Cardiac muscle cell (in vitro differentiated cells and primary cell): ENCODE results near the gene MCM3. TPM values are rescaled to one million over a fixed set of nuclear protein-coding genes. Genes with fewer than 3 reads are reported as not detected.

Source experiments
- DNase-seq, 2 donors: peaks; one replicate each; pipeline versions ENCODE4 v3.0.0 to v3.0.0-alpha.2; 2010 to 2017; ENCODE audit warnings: low read depth in 1 of 2, low spot score in 1 of 2
- H3K27ac ChIP-seq: fragments of 200-600 bp; sonication (generic); 2 replicates; pipeline ENCODE4 v1.5.1; 2016
- H3K27me3 ChIP-seq: fragments of 200-600 bp; sonication (generic); 2 replicates; pipeline ENCODE4 v1.6.0; 2016; ENCODE audit warnings: control low read depth
- H3K36me3 ChIP-seq: fragments of 200-600 bp; sonication (generic); 2 replicates; pipeline ENCODE4 v1.5.1; 2016; ENCODE audit warnings: control low read depth
- H3K4me1 ChIP-seq: fragments of 200-600 bp; sonication (generic); 2 replicates; pipeline ENCODE4 v1.8.1; 2017; ENCODE audit warnings: low read depth, mild to moderate bottlenecking, mixed run types
- H3K4me3 ChIP-seq: fragments of 200-600 bp; sonication (generic); 2 replicates; pipeline ENCODE4 v1.5.1; 2016; ENCODE audit warnings: mild to moderate bottlenecking
- H3K9me3 ChIP-seq: fragments of 200-600 bp; sonication (generic); 2 replicates; pipeline ENCODE4 v1.5.1; 2017; ENCODE audit warnings: low read depth, mild to moderate bottlenecking, control low read depth
- CTCF ChIP-seq: IDR thresholded peaks from 2 replicates; pipeline ENCODE4 v1.5.1; 2012; ENCODE audit warnings: low read depth, mild to moderate bottlenecking, low read length
- polyA plus RNA-seq: library from polyadenylated mRNA; unstranded; fragments of >200 nt; fragmentation: Nextera tagmentation; extraction: Ambion mirVana; gene quantifications from 2 replicates; pipeline ENCODE4 v1.2.1, GENCODE V29; 2016
- total RNA-seq: library from RNA; depleted of rRNA; stranded (reverse); fragments of >200 nt; gene quantifications from 2 replicates; pipeline ENCODE4 v1.2.3, GENCODE V29; 2016

Gene MCM3
- total and polyA plus RNA-seq, 2 experiments from 2014 or later: 134 to 149 TPM

GRCh38 chr6:52221302-52221701 is 63.2 kb downstream of the MCM3 start:
- peaks cover 29% of the 10 kb centered on the region for H3K27me3 ChIP-seq
- no peak overlapping the region for H3K4me3 ChIP-seq
- TF ChIP-seq CTCF: no peak
- DNase-seq: no peak
- H3K4me1 ChIP-seq: no peaks in the 10 kb centered on the region
- H3K27ac ChIP-seq: no peak overlapping the region
- H3K36me3 ChIP-seq: no peaks in the 10 kb centered on the region
- no peaks in the 10 kb centered on the region for H3K9me3 ChIP-seq

- H3K27ac ChIP-seq: no peak overlapping the region
- no peak for TF ChIP-seq CTCF
- DNase-seq: no peak
- H3K4me3 ChIP-seq: no peak overlapping the region
- peaks cover 8% of the 10 kb centered on the region for H3K27me3 ChIP-seq
- H3K4me1 ChIP-seq: no peaks in the 10 kb centered on the region
- no peaks in the 10 kb centered on the region for H3K36me3 ChIP-seq
- H3K9me3 ChIP-seq: no peaks in the 10 kb centered on the region
Observed at GRCh38 chr6:52217761-52218160, 66.8 kb downstream of the MCM3 start.

GRCh38 chr6:52216932-52217575 is 67.5 kb downstream of the MCM3 start:
- no peak for TF ChIP-seq CTCF

GRCh38 chr6:52215787-52216186 is 68.8 kb downstream of the MCM3 start:
- Histone ChIP-seq H3K9me3 (no peaks in the 10 kb centered on the region), H3K4me1 (no peaks in the 10 kb centered on the region), H3K4me3 (no peak overlapping the region), H3K27me3 (peaks cover 7% of the 10 kb centered on the region), H3K27ac (no peak overlapping the region), H3K36me3 (no peaks in the 10 kb centered on the region)
- TF ChIP-seq CTCF: no peak
- DNase-seq: no peak

More at GRCh38 chr6:52216932-52217575, 67.5 kb downstream of the MCM3 start:
- no peaks in the 10 kb centered on the region for H3K36me3 ChIP-seq
- no peak for DNase-seq
- peaks cover 2% of the 10 kb centered on the region for H3K27me3 ChIP-seq
- H3K27ac ChIP-seq: no peak overlapping the region
- H3K4me3 ChIP-seq: no peak overlapping the region
- no peaks in the 10 kb centered on the region for H3K9me3 ChIP-seq
- H3K4me1 ChIP-seq: no peaks in the 10 kb centered on the region

Other genes with a start within 250 kb of the MCM3 start
- gene PKHD1, start 197.1 kb downstream of the MCM3 start, total RNA-seq: not detected in 2 replicates
- not detected in 2 replicates for gene PKHD1, start 197.1 kb downstream of the MCM3 start, polyA plus RNA-seq
- gene IL17A, start 98.4 kb downstream of the MCM3 start, total RNA-seq: not detected in 2 replicates
- not detected in 2 replicates for gene IL17A, start 98.4 kb downstream of the MCM3 start, polyA plus RNA-seq
- gene IL17F, start 40.2 kb downstream of the MCM3 start, total RNA-seq: not detected in 2 replicates
- gene IL17F, start 40.2 kb downstream of the MCM3 start, polyA plus RNA-seq: not detected in 2 replicates
- gene PAQR8, start 77.4 kb upstream of the MCM3 start, total RNA-seq: 16.5 and 16.8 TPM in 2 replicates
- 15.5 and 19.7 TPM in 2 replicates for gene PAQR8, start 77.4 kb upstream of the MCM3 start, polyA plus RNA-seq
- 20.3 and 21.0 TPM in 2 replicates for gene EFHC1, start 135.6 kb upstream of the MCM3 start, total RNA-seq
- gene EFHC1, start 135.6 kb upstream of the MCM3 start, polyA plus RNA-seq: 22.7 and 31.8 TPM in 2 replicates